Mucosa of descending colon (tissue), 3 donors: ENCODE data around the gene RRP7A. TPM values are rescaled to one million over a fixed set of nuclear protein-coding genes. Genes with fewer than 3 reads are reported as not detected.

Source experiments
- ATAC-seq: fragments of 200-7000 bp; cut with Tn5 transposase; one replicate; pipeline ENCODE4 v1.9.1; 2020; ENCODE audit warnings: mild to moderate bottlenecking, moderate library complexity
- DNase-seq, 3 donors: peaks; one replicate each; pipeline ENCODE4 v3.0.0-alpha.2; 2020
- H3K36me3 ChIP-seq: fragments of 200-600 bp; one replicate; pipeline ENCODE4 v1.8.0; 2021; ENCODE audit warnings: low read depth, mild to moderate bottlenecking
- H3K4me1 ChIP-seq: fragments of 200-600 bp; one replicate; pipeline ENCODE4 v1.8.0; 2021; ENCODE audit warnings: low read depth, mild to moderate bottlenecking
- H3K4me3 ChIP-seq: fragments of 200-600 bp; one replicate; pipeline ENCODE4 v1.8.0; 2021; ENCODE audit warnings: mild to moderate bottlenecking
- H3K9me3 ChIP-seq: fragments of 200-600 bp; one replicate; pipeline ENCODE4 v1.8.0; 2021; ENCODE audit warnings: mild to moderate bottlenecking
- CTCF ChIP-seq: fragments of 200-600 bp; IDR thresholded peaks from one replicate; pipeline ENCODE4 v1.8.0; 2022; ENCODE audit warnings: antibody characterized with exemption, mild to moderate bottlenecking
- intact Hi-C, 2 donors: fragments of 100-400 bp; cut with DNase I in 1 of 2; cut with micrococcal nuclease in 1 of 2; formaldehyde crosslinking; loops; one replicate each; pipeline versions ENCODE4 v1.11.0 to v1.11.1; 2022; cut with DNase I, micrococcal nuclease
- total RNA-seq, 3 donors: library from RNA; stranded (reverse); fragmentation: NEBNext Ultra II Directional in 2 of 3; extraction: Animal tissue kit (Norgen Biotek cat#: 25700) in 2 of 3; gene quantifications; one replicate each; pipeline versions ENCODE4 v1.2.1 to v1.2.4, GENCODE V29; 2021 to 2023
- donor health status: DM: no; HTN: no; CAD: no; lungs with moderate emphysema.
- donor health status: DM: no; HTN: no; CAD: no.
- donor health status: DM: no; HTN: yes; CAD: no.

The RRP7A gene
- total RNA-seq, 3 donors from 2014 or later, result 32.2 to 37.0 (median 32.4) TPM

GRCh38 chr22:42475122-42475521 lies 44.5 kb downstream of the RRP7A start:
- Histone ChIP-seq H3K4me3 (no peak overlapping the region), H3K36me3 (no peaks in the 10 kb centered on the region), H3K4me1 (no peaks in the 10 kb centered on the region), H3K9me3 (no peaks in the 10 kb centered on the region)
- intact Hi-C loops, result no loop called here
- TF ChIP-seq CTCF, result no peak
- DNase-seq (no peak), ATAC-seq (no peak)

GRCh38 chr22:42473484-42474193 lies 46.0 kb downstream of the RRP7A start:
- no peaks in the 10 kb centered on the region for H3K4me1 ChIP-seq

GRCh38 chr22:42472671-42473070 lies 46.9 kb downstream of the RRP7A start:
- DNase-seq (no peak), ATAC-seq (no peak)
- Histone ChIP-seq H3K36me3 (no peaks in the 10 kb centered on the region), H3K4me3 (no peak overlapping the region), H3K4me1 (no peaks in the 10 kb centered on the region), H3K9me3 (no peaks in the 10 kb centered on the region)
- intact Hi-C loops, result no loop called here
- TF ChIP-seq CTCF, result no peak

More at GRCh38 chr22:42473484-42474193, 46.0 kb downstream of the RRP7A start:
- DNase-seq (peak in 1 of 3 donors; percentile 66), ATAC-seq (peak; percentile 69)
- Histone ChIP-seq H3K36me3 (no peaks in the 10 kb centered on the region), H3K9me3 (no peaks in the 10 kb centered on the region), H3K4me3 (no peak overlapping the region)
- peak; percentile 44 for TF ChIP-seq CTCF
- intact Hi-C loops, result no loop called here

GRCh38 chr22:42471441-42471840 lies 48.2 kb downstream of the RRP7A start:
- Histone ChIP-seq H3K36me3 (no peaks in the 10 kb centered on the region), H3K4me1 (no peaks in the 10 kb centered on the region), H3K9me3 (no peaks in the 10 kb centered on the region), H3K4me3 (no peak overlapping the region)
- no peak for DNase-seq
- intact Hi-C loops, result no loop called here
- ATAC-seq, result no peak
- TF ChIP-seq CTCF, result no peak

GRCh38 chr22:42470366-42471082 lies 49.1 kb downstream of the RRP7A start:
- ATAC-seq (no peak), DNase-seq (no peak)
- Histone ChIP-seq H3K4me3 (no peak overlapping the region), H3K9me3 (no peaks in the 10 kb centered on the region), H3K36me3 (no peaks in the 10 kb centered on the region), H3K4me1 (no peaks in the 10 kb centered on the region)
- intact Hi-C loops, result no loop called here
- no peak for TF ChIP-seq CTCF
